Ishikawa (cell line): Measurements from ENCODE around the gene GJC1.

Experiments
- CEBPB ChIP-seq: IDR thresholded peaks from 2 replicates; pipeline ENCODE4 v1.6.1; 2012
- CREB1 ChIP-seq: IDR thresholded peaks from 2 replicates; pipeline ENCODE4 v1.6.1; 2012; ENCODE audit warnings: low read depth
- EGR1 ChIP-seq: IDR thresholded peaks from 2 replicates; pipeline ENCODE4 v1.6.1; 2012
- EP300 ChIP-seq: IDR thresholded peaks from 2 replicates; pipeline ENCODE4 v1.6.1; 2012; ENCODE audit warnings: borderline replicate concordance
- FOXM1 ChIP-seq: IDR thresholded peaks from 2 replicates; pipeline ENCODE4 v1.6.1; 2012; ENCODE audit warnings: low read depth, borderline replicate concordance
- MAX ChIP-seq: IDR thresholded peaks from 2 replicates; pipeline ENCODE4 v1.6.1; 2012
- NFIC ChIP-seq: IDR thresholded peaks from 2 replicates; pipeline ENCODE4 v1.6.1; 2012
- RAD21 ChIP-seq: IDR thresholded peaks from 2 replicates; pipeline ENCODE4 v1.6.1; 2012; ENCODE audit warnings: low read depth
- REST ChIP-seq: IDR thresholded peaks from 2 replicates; pipeline ENCODE4 v1.6.1; 2012; ENCODE audit warnings: low read depth, mild to moderate bottlenecking
- TAF1 ChIP-seq: IDR thresholded peaks from 2 replicates; pipeline ENCODE4 v1.6.1; 2012; ENCODE audit warnings: low read depth, mild to moderate bottlenecking
- TCF12 ChIP-seq: IDR thresholded peaks from 2 replicates; pipeline ENCODE4 v1.6.1; 2012; ENCODE audit warnings: low read depth
- TEAD4 ChIP-seq: IDR thresholded peaks from 2 replicates; pipeline ENCODE4 v1.6.1; 2012
- USF1 ChIP-seq: IDR thresholded peaks from 2 replicates; pipeline ENCODE4 v1.6.1; 2012
- YY1 ChIP-seq: IDR thresholded peaks from 2 replicates; pipeline ENCODE4 v1.6.1; 2012; ENCODE audit warnings: low read depth
- ZBTB7A ChIP-seq: IDR thresholded peaks from 2 replicates; pipeline ENCODE4 v1.6.1; 2012; ENCODE audit warnings: low read depth

The GJC1 gene

DNA sequence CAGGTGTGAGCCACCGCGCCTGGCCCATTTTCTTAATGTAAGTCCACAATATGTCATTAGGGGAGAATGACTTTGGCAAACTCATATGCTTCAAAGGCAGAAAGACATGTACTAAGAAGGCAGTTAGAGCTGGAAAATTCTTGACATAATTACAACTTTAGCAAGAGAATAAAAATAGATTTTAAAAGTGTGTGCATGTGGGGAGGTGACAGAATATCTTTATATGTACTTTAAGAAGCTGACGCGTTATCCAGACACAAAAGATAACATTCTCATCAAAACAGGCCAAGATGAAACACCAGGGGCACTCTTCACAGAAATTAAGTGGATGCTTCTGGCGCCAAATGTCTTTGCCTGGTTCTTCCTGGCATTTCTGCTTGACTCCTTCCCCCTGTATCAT lies 28.2 kb downstream of the GJC1 start:
- TF ChIP-seq USF1 (no peak), NFIC (no peak), YY1 (no peak), CREB1 (no peak), TAF1 (no peak), TEAD4 (no peak), RAD21 (no peak), EP300 (no peak), ZBTB7A (no peak), CEBPB (no peak), REST (no peak), FOXM1 (no peak)

DNA sequence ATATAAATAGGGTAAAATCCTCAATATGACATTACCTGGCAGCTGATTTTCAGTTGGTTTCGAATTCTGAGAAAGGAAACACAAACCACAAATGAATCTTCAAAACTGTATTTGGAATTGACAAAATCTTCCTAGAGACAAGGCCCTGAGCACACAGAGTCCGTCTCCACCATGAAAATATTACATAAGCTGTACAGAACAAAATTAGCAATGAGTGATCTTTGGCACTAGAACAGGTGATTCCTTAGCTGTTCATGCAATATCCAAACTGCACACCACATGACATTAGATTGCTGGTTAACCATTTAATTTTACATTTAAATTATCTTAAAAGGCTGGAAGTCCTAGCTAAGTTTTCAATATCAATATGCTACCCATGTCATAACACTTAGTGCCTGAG lies 31.7 kb downstream of the GJC1 start:
- no peak for TF ChIP-seq REST
- TF ChIP-seq TCF12: no peak
- TF ChIP-seq YY1: no peak
- TF ChIP-seq TAF1: no peak
- TF ChIP-seq RAD21: no peak
- no peak for TF ChIP-seq CREB1
- TF ChIP-seq NFIC: no peak

- no peak for TF ChIP-seq CEBPB
- no peak for TF ChIP-seq FOXM1
- no peak for TF ChIP-seq MAX
- no peak for TF ChIP-seq TCF12
- no peak for TF ChIP-seq EP300
- no peak for TF ChIP-seq ZBTB7A
- no peak for TF ChIP-seq CREB1
- TF ChIP-seq USF1: no peak
- TF ChIP-seq RAD21: no peak
- TF ChIP-seq EGR1: no peak
- TF ChIP-seq NFIC: no peak
- no peak for TF ChIP-seq TEAD4
- TF ChIP-seq REST: no peak
- no peak for TF ChIP-seq TAF1
- TF ChIP-seq YY1: no peak
Measured at GRCh38 chr17:44797802-44798201, 32.3 kb downstream of the GJC1 start.

DNA sequence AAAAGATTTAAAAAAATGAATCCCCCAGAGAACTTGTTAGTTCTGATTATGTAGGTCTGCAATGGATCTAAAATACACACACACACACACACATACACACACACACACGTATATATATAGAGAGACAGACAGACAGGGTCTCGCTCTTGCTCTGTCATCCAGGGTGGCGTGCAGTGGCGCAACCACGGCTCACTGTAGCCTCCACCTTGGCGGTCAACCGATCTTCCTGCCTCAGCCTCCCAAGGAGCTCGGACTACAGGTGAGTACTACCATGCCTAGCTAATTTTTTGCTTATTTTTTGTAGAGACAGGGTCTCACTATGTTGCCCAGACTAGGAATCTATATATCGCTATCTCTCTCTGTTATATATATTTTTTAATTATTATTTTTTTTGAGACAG lies 33.4 kb downstream of the GJC1 start:
- TF ChIP-seq RAD21 (no peak), MAX (no peak), TAF1 (no peak), ZBTB7A (no peak), REST (no peak), EGR1 (no peak), NFIC (no peak), CEBPB (no peak), CREB1 (no peak), EP300 (no peak), YY1 (no peak), TEAD4 (no peak), TCF12 (no peak), USF1 (no peak), FOXM1 (no peak)
